Stimulated activated CD8-positive, alpha-beta memory T cell treated with anti-CD3 and anti-CD28 coated beads, Interleukin-15, amount 100 ng/mL, for 4 hours (primary cell): Measurements from ENCODE around the gene GRM8.

ENCODE experiments used
- DNase-seq, 2 donors: peaks; one replicate each; pipeline ENCODE4 v3.0.0-alpha.2; 2020; ENCODE audit warnings: low read depth in 2 of 2

Gene GRM8

GRCh38 chr7:127252778-127253280 lies at the start of gene GRM8:
Gene GRM8 (minus strand): TSS chr7:127252941.
- DNase-seq = no peak

GRCh38 chr7:127290801-127291361 lies 38.1 kb upstream of the GRM8 start:
- no peak for DNase-seq

- no peak for DNase-seq
These were observed 37.4 kb upstream of the GRM8 start for GRCh38 chr7:127290116-127290655.

- DNase-seq = no peak
These were observed 34.4 kb upstream of the GRM8 start for GRCh38 chr7:127287133-127287532.

GRCh38 chr7:127270093-127270492 lies 17.4 kb upstream of the GRM8 start:
- no peak for DNase-seq

GRCh38 chr7:127266047-127266446 lies 13.3 kb upstream of the GRM8 start:
- no peak for DNase-seq

GRCh38 chr7:127264219-127264618 lies 11.5 kb upstream of the GRM8 start:
- DNase-seq = no peak

- no peak for DNase-seq
These were observed 5.4 kb upstream of the GRM8 start for GRCh38 chr7:127258111-127258510.

- no peak for DNase-seq
These were observed 4.3 kb upstream of the GRM8 start for GRCh38 chr7:127257086-127257485.

- no peak for DNase-seq
These were observed 3.4 kb upstream of the GRM8 start for GRCh38 chr7:127256041-127256725.

- DNase-seq = no peak
These were observed 1.5 kb upstream of the GRM8 start for GRCh38 chr7:127254163-127254684.

- DNase-seq = peak in 1 of 2 donors; percentile 34
These were observed 781 bp upstream of the GRM8 start for GRCh38 chr7:127253281-127254162.

- no peak for DNase-seq
These were observed 396 bp downstream of the GRM8 start for GRCh38 chr7:127252377-127252713.

- no peak for DNase-seq
These were observed 1.0 kb downstream of the GRM8 start for GRCh38 chr7:127251465-127252376.

GRCh38 chr7:127251036-127251464 lies 1.7 kb downstream of the GRM8 start:
- DNase-seq = no peak

GRCh38 chr7:127250312-127251035 lies 2.3 kb downstream of the GRM8 start:
- no peak for DNase-seq

GRCh38 chr7:127245607-127246006 lies 7.1 kb downstream of the GRM8 start:
- no peak for DNase-seq

- DNase-seq = no peak
These were observed 7.7 kb downstream of the GRM8 start for GRCh38 chr7:127245002-127245401.

- DNase-seq = no peak
These were observed 12.9 kb downstream of the GRM8 start for GRCh38 chr7:127239814-127240213.

- no peak for DNase-seq
These were observed 19.1 kb downstream of the GRM8 start for GRCh38 chr7:127233630-127234029.
